GM19324 (cell line): ENCODE measurements around the gene LRRC71.

Experiments
- ATAC-seq: cut with Tn5 transposase; IDR thresholded peaks from one replicate; pipeline ENCODE4 v1.9.1; 2021; ENCODE audit warnings: mild to moderate bottlenecking, moderate library complexity; ENCODE audit not compliant: unreplicated experiment, low FRiP score

LRRC71 gene

GRCh38 chr1:156904187-156904959 lies 16.1 kb upstream of the LRRC71 start:
- ATAC-seq, result no peak

- ATAC-seq, result no peak
Observed at GRCh38 chr1:156905176-156905575, 15.3 kb upstream of the LRRC71 start.

- no peak for ATAC-seq
Observed at GRCh38 chr1:156905651-156906050, 14.8 kb upstream of the LRRC71 start.

- ATAC-seq, result no peak
Observed at GRCh38 chr1:156906206-156906906, 14.1 kb upstream of the LRRC71 start.

GRCh38 chr1:156908541-156908940 lies 11.9 kb upstream of the LRRC71 start:
- ATAC-seq, result no peak

- ATAC-seq, result no peak
Observed at GRCh38 chr1:156908955-156909354, 11.5 kb upstream of the LRRC71 start.

- ATAC-seq, result no peak
Observed at GRCh38 chr1:156909671-156910070, 10.8 kb upstream of the LRRC71 start.

- ATAC-seq, result no peak
Observed at GRCh38 chr1:156910309-156910782, 10.1 kb upstream of the LRRC71 start.

GRCh38 chr1:156911577-156912298 lies 8.7 kb upstream of the LRRC71 start:
- no peak for ATAC-seq

- no peak for ATAC-seq
Observed at GRCh38 chr1:156912310-156912709, 8.1 kb upstream of the LRRC71 start.

GRCh38 chr1:156912861-156913808 lies 7.3 kb upstream of the LRRC71 start:
- no peak for ATAC-seq

- no peak for ATAC-seq
Observed at GRCh38 chr1:156913809-156914387, 6.5 kb upstream of the LRRC71 start.

GRCh38 chr1:156914440-156914856 lies 6.0 kb upstream of the LRRC71 start:
- no peak for ATAC-seq

GRCh38 chr1:156921053-156921529 lies 659 bp downstream of the LRRC71 start:
- ATAC-seq, result no peak

GRCh38 chr1:156922986-156923669 lies 2.7 kb downstream of the LRRC71 start:
- ATAC-seq, result no peak

- ATAC-seq, result no peak
Observed at GRCh38 chr1:156923670-156924477, 3.4 kb downstream of the LRRC71 start.

- ATAC-seq, result no peak
Observed at GRCh38 chr1:156924478-156925153, 4.2 kb downstream of the LRRC71 start.
